Measurements from ENCODE around the gene PHF13. TPM values are rescaled to one million over a fixed set of nuclear protein-coding genes. Genes with fewer than 3 reads are reported as not detected.

The PHF13 gene
- total and polyA plus RNA-seq, 2 of the 4 experiments (the other 2 are of a cell fraction) = 7.3 to 9.8 TPM

- peak overlapping the region; percentile 10; the same call in 1 of the 2 replicates for H3K56ac ChIP-seq (ENCODE audit: extremely low read depth, insufficient read depth, low read length)
- peak overlapping the region; percentile 86 for H3K9ac ChIP-seq (ENCODE audit: low read depth, low read length)
- H3K27ac ChIP-seq (ENCODE audit: insufficient read depth, low read length) = peak overlapping the region; percentile 93
- H2AFZ ChIP-seq (replicated peaks; ENCODE audit: low read length, poor library complexity) = peak overlapping the region; percentile 91
- no peak overlapping the region for H3K4me2 ChIP-seq (ENCODE audit: low read depth, low read length)
- TF ChIP-seq MAZ (IDR thresholded peaks at IDR 0.05; ENCODE audit: borderline replicate concordance, low read depth, low read length) (peak; percentile 68), MAFK (IDR thresholded peaks at IDR 0.05; ENCODE audit: low read depth, low read length) (no peak)
- no peak overlapping the region for H4K5ac ChIP-seq (ENCODE audit: low read depth, low read length)
- no peaks in the 10 kb centered on the region; the same call in 1 of the 2 replicates for H3K9me1 ChIP-seq (ENCODE audit: insufficient read depth, low read length)
- H4K91ac ChIP-seq (ENCODE audit: insufficient read depth, low read depth, low read length) = no peak overlapping the region; the same call in 1 of the 2 replicates
- no peak overlapping the region for H2BK120ac ChIP-seq (ENCODE audit: low read depth, low read length)
- H3K4ac ChIP-seq (ENCODE audit: low read depth, low read length) = no peak overlapping the region; the same call in 1 of the 2 replicates
- peaks cover 10% of the 10 kb centered on the region for H3K36me3 ChIP-seq (ENCODE audit: control insufficient read depth, insufficient read depth, low read length)
- intact Hi-C loops (cut with micrococcal nuclease) (no loop called here), in situ Hi-C loops (cut with MboI; ENCODE audit: low sequenced_read_pairs) (no loop called here), dilution Hi-C loops (cut with HindIII; ENCODE audit: low sequenced_read_pairs, unreplicated experiment) (no loop called here)
- peaks cover 30% of the 10 kb centered on the region for H4K20me1 ChIP-seq (ENCODE audit: insufficient read depth, low read length)
- peak overlapping the region; percentile 87 for H2BK5ac ChIP-seq (ENCODE audit: low read depth, low read length, poor library complexity, severe bottlenecking)
- H3K4me3 ChIP-seq (ENCODE audit: insufficient read depth, low read depth, low read length) = peak overlapping the region; percentile 97
- no peaks in the 10 kb centered on the region for H3K9me3 ChIP-seq (ENCODE audit: control insufficient read depth, insufficient read depth, low read length)
- peak overlapping the region; percentile 99 for H2AK9ac ChIP-seq (replicated peaks; ENCODE audit: low read depth, low read length, poor library complexity)
- peaks cover 20 to 48% of the 10 kb centered on the region in 2 experiments for H3K79me1 ChIP-seq (ENCODE audit: low read depth in 1 of 2, low read length in 2 of 2)
- POLR2A ChIA-PET (ENCODE audit: unreplicated experiment) = no interaction called here
- ATAC-seq (ENCODE audit: low read depth) (peak; percentile 33), DNase-seq (peak; percentile 21)
- no peaks in the 10 kb centered on the region for H3K27me3 ChIP-seq (ENCODE audit: control insufficient read depth, insufficient read depth, low read length)
- H3K18ac ChIP-seq (ENCODE audit: low read depth, low read length) = no peak overlapping the region; the same call in 1 of the 2 replicates
- no peak overlapping the region for H2BK20ac ChIP-seq (ENCODE audit: low read depth, low read length)
- CTCF ChIA-PET = no interaction called here
- peaks cover 5% of the 10 kb centered on the region for H3K4me1 ChIP-seq (ENCODE audit: control insufficient read depth, insufficient read depth, low read length)
- WGBS, 2 experiments (ENCODE audit: extremely low coverage in 2 of 2, insufficient read length in 1 of 2) = 1% methylated on average over 25 of the region's 117 CpGs; no CpG with 5 or more reads in 1 of the 2 experiments
- H4K8ac ChIP-seq (ENCODE audit: low read depth in 2 of 2, low read length in 2 of 2) = no peak overlapping the region
- H2BK15ac ChIP-seq (ENCODE audit: low read depth, low read length) = no peak overlapping the region
- no peak overlapping the region for H3K23ac ChIP-seq (ENCODE audit: low read depth, low read length)
- BruUV-seq (replicated peaks) = no TSS peak
- no peak overlapping the region for H3K14ac ChIP-seq (replicated peaks; ENCODE audit: low read depth, low read length)
- H2AK5ac ChIP-seq (ENCODE audit: low read depth, low read length) = 0 out of 2 replicates have a peak overlapping the region, but pooled peaks have one; percentile 17
Measured at GRCh38 chr1:6614019-6614928, 743 bp downstream of the PHF13 start.
